Testis (tissue), 2 donors: ENCODE data around the gene KLHL28.

Source experiments
- CTCF ChIP-seq, 3 experiments: fragments of 450-650 bp in 2 of 3; fragments of 200-600 bp in 1 of 3; sonication (generic) in 1 of 3; IDR thresholded peaks; one replicate each; pipeline ENCODE4 v1.5.1; 2016 to 2019; ENCODE audit warnings: antibody characterized with exemption in 3 of 3, mild to moderate bottlenecking in 2 of 3, moderate library complexity in 1 of 3
- POLR2A ChIP-seq: fragments of 450-650 bp; IDR thresholded peaks from one replicate; pipeline ENCODE4 v1.6.1; 2017; ENCODE audit warnings: antibody characterized with exemption, mild to moderate bottlenecking, moderate library complexity

GRCh38 chr14:44941591-44941990, 20.2 kb downstream of the KLHL28 start:
- no peak for TF ChIP-seq CTCF (IDR thresholded peaks at IDR 0.05)
- no peak for TF ChIP-seq POLR2A
